GM19328 (cell line): ENCODE measurements around the gene TLK2.
"Not testable (repeated sequence)": the region's sequence is repeated elsewhere in the genome, so short reads cannot be mapped to it uniquely, and the experiment has no call there.

Source experiments
- ATAC-seq: cut with Tn5 transposase; IDR thresholded peaks from one replicate; pipeline ENCODE4 v1.9.1; 2021; ENCODE audit warnings: mild to moderate bottlenecking, moderate library complexity; ENCODE audit not compliant: unreplicated experiment

The TLK2 gene

GRCh38 chr17:62557532-62557931 lies 78.9 kb downstream of the TLK2 start:
- not testable (repeated sequence) for ATAC-seq

- ATAC-seq = not testable (repeated sequence)
These were observed 80.3 kb downstream of the TLK2 start for GRCh38 chr17:62558941-62559340.

GRCh38 chr17:62560971-62561370 lies 82.3 kb downstream of the TLK2 start:
- ATAC-seq = not testable (repeated sequence)

- no peak for ATAC-seq
These were observed 84.0 kb downstream of the TLK2 start for GRCh38 chr17:62562656-62563055.

GRCh38 chr17:62565817-62566216 lies 87.2 kb downstream of the TLK2 start:
- ATAC-seq = no peak

GRCh38 chr17:62566996-62567578 lies 88.5 kb downstream of the TLK2 start:
- ATAC-seq = no peak

GRCh38 chr17:62572488-62572887 lies 93.9 kb downstream of the TLK2 start:
- ATAC-seq = no peak

GRCh38 chr17:62572888-62573401 lies 94.3 kb downstream of the TLK2 start:
- ATAC-seq = no peak

GRCh38 chr17:62573480-62574117 lies 95.0 kb downstream of the TLK2 start:
- no peak for ATAC-seq

- no peak for ATAC-seq
These were observed 97.8 kb downstream of the TLK2 start for GRCh38 chr17:62576382-62576781.

- ATAC-seq = no peak
These were observed 100.3 kb downstream of the TLK2 start for GRCh38 chr17:62578757-62579487.

- ATAC-seq = no peak
These were observed 102.3 kb downstream of the TLK2 start for GRCh38 chr17:62580947-62581346.

- no peak for ATAC-seq
These were observed 103.1 kb downstream of the TLK2 start for GRCh38 chr17:62581764-62582163.

GRCh38 chr17:62587554-62587953 lies 108.9 kb downstream of the TLK2 start:
- no peak for ATAC-seq

- ATAC-seq = no peak
These were observed 109.5 kb downstream of the TLK2 start for GRCh38 chr17:62588109-62588508.

GRCh38 chr17:62591333-62591732 lies 112.7 kb downstream of the TLK2 start:
- ATAC-seq = no peak

- ATAC-seq = not testable (repeated sequence)
These were observed 113.2 kb downstream of the TLK2 start for GRCh38 chr17:62591822-62592221.

- ATAC-seq = no peak
These were observed 113.9 kb downstream of the TLK2 start for GRCh38 chr17:62592341-62593099.

GRCh38 chr17:62595484-62595883 lies 116.9 kb downstream of the TLK2 start:
- ATAC-seq = no peak

GRCh38 chr17:62596662-62597061 lies 118.0 kb downstream of the TLK2 start:
- ATAC-seq = no peak

- ATAC-seq = no peak
These were observed 118.5 kb downstream of the TLK2 start for GRCh38 chr17:62597150-62597549.
